Measurements from ENCODE around the gene PRR20A.
"Not testable (repeated sequence)": the region's sequence is repeated elsewhere in the genome, so short reads cannot be mapped to it uniquely, and the experiment has no call there.

Gene PRR20A

GRCh38 chr13:57140235-57140968, at the start of gene PRR20A:
PRR20A (plus strand) TSS chr13:57140918; CDS start chr13:57141305, 387 bp downstream.
- DNase-seq = not testable (repeated sequence)

- DNase-seq = no peak
Measured at GRCh38 chr13:57114945-57115344, 25.8 kb upstream of the PRR20A start.

- no peak for DNase-seq
Measured at GRCh38 chr13:57123681-57124080, 17.0 kb upstream of the PRR20A start.

DNA sequence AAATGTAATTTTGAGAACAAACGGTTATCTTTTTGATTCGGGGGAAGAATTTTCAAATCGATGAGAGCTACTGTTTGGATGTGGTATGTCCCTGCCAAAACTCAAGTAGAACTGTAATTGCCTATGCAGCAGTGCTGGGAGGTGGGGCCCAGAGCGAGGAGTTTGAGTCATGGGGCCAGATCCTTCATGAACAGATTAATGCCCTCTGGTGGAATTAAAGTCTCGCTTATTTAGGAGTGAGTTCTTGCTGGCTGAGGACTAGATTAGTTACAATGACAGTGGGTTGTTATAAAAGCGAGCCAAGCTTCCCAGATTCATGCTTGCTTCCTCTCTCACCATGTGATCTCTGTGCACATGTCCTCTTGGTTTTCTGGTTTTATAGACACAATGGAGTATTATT, 11.8 kb upstream of the PRR20A start:
- DNase-seq = no peak

DNA sequence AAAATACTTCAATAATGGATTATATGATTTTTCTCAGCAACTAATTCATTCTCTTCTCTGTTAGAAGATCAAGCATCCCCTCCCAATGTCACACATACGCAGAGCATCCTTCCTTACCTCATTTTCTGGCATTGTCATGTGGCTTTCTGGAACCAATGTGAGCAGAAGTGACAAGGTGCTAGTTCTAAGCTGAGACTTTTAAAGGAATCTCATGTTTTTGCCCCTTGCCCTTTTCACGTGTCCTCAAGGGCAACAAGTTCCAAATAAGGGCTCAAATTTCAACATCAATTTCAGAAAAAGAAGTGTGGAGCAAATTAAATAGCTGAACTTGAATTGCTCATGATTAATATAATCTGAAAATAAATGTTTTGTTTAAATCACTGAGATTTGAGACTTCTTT, 4.6 kb upstream of the PRR20A start:
- no peak for DNase-seq

DNA sequence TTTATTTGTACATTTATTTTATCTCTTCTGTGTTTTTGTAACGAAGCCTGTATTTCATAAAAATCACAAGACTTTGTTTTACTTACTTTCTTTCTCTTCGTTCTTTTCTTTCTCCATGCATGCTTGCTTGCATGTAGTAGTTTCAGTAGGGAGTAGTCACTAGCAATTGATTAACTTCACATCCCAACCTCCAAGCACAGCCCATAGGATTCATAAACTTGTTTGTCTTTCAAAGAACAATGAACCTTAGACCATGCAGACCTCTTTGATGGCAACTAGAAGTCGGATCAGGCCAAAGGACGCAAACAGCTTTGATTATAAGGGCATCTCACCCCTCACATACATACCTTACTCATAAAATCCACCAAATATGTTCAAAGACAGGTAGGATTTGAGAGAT, 3.1 kb upstream of the PRR20A start:
- no peak for DNase-seq

- DNase-seq = no peak
Measured at GRCh38 chr13:57138988-57139387, 1.7 kb upstream of the PRR20A start.

DNA sequence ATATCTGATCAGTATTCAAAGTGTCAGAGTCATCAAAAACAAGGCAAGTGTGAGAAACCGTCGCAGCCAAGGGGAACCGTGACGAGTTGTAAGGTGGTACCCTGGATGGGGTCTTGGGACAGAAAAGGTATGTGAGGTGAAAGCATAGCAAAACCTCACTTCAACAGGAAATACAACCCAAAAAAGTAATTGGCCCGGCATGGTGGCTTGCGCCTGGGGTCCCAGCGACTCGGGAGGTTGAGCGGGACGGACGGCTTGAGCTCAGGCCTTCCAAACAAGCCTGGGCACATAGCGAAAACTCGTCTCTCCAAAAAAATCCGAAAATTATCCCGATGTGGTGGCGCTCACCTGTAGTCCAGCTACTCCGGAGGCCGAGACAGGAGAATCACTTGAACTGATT, 937 bp upstream of the PRR20A start:
- DNase-seq = not testable (repeated sequence)

- DNase-seq = not testable (repeated sequence)
Measured at GRCh38 chr13:57147188-57147587, 6.5 kb downstream of the PRR20A start, which contains the start of gene PRR20B. PRR20B (plus strand) TSS chr13:57147488; CDS start chr13:57147875, 387 bp downstream.

DNA sequence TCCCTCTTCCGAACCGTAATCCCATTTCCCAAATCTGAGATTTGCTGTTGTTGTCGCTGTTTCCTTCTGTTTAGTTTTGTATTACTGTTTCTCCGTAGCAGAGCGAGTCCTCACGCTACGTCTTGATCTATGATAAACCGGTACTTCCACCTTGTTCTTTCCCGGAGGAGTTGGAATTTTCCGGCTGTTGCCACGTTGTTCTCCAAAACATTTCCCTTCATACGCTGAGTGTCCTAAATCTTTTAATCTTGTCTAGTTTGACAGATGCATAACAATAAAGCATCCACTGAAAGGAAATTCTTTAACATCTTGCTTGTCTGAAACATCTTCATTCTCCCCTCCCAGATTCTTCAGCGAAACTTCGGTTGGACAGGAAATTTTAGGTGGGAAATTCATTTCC, 7.4 kb downstream of the PRR20A start:
- DNase-seq = not testable (repeated sequence)

DNA sequence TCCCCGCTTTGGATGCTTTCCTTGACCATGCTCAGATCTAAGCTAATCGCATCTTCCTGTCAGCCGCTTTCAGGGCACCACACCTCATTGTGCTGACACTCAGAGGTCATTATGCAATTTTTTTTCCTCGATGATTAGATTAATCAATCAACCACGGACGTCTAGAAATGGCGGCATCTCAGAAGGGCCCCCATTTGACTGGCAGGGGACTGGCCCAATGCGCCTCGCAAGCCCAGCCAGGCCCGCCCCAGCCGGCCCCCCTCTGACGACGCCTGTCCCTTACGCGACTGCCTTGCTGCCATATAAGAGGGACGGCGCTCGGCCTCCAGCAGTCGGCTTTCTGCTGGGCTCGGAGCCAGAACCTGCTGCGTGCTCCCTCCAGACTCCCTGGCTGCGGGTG, 13.0 kb downstream of the PRR20A start, which contains the start of gene PRR20C:
PRR20C (plus strand) TSS at position 301 of the 400 bp plus-strand sequence. CDS start 387 bp downstream, outside the sequence.
- not testable (repeated sequence) for DNase-seq

DNA sequence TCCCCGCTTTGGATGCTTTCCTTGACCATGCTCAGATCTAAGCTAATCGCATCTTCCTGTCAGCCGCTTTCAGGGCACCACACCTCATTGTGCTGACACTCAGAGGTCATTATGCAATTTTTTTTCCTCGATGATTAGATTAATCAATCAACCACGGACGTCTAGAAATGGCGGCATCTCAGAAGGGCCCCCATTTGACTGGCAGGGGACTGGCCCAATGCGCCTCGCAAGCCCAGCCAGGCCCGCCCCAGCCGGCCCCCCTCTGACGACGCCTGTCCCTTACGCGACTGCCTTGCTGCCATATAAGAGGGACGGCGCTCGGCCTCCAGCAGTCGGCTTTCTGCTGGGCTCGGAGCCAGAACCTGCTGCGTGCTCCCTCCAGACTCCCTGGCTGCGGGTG, 19.6 kb downstream of the PRR20A start, which contains the start of gene PRR20D:
PRR20D (plus strand) TSS at position 301 of the 400 bp plus-strand sequence. CDS start 387 bp downstream, outside the sequence.
- not testable (repeated sequence) for DNase-seq

- DNase-seq = not testable (repeated sequence)
Measured at GRCh38 chr13:57166897-57167296, 26.2 kb downstream of the PRR20A start, which contains the start of gene PRR20E. PRR20E (plus strand) TSS chr13:57167197; CDS start chr13:57167584, 387 bp downstream.

DNA sequence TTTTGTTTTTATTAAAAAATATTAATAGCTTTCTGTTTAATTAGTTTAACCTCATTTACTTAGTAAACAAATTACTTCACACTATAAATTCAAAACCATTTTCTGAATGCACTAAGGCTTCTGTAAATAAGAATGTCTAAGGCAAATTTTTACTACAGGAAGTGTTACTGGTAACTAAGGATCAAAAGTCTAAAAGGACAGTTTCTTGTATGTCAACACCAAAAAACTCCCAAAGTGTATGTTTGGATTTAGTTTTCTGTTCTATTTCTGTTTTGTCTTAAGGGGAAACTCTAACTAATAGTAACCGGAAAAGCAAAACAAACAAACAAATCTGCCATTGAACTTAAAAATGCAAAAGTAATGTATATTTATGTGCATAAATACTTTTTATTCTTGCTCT, 50.9 kb downstream of the PRR20A start:
- DNase-seq = no peak

Measured in NCI-H146 (cell line).